SU-DHL-6 (cell line): Measurements from ENCODE around the gene NTRK3.

Source experiments
- H2AFZ ChIP-seq: fragments of 200-600 bp; sonication (generic); 2 replicates; pipeline ENCODE4 v1.6.1; 2014; ENCODE audit warnings: low read depth, mild to moderate bottlenecking, moderate library complexity, mixed read lengths, antibody characterized with exemption, low read length; ENCODE audit not compliant: severe bottlenecking
- H3F3A ChIP-seq: fragments of 200-600 bp; shearing (Covaris generic); 2 replicates; pipeline ENCODE4 v1.6.0; 2016; ENCODE audit warnings: antibody characterized with exemption, mild to moderate bottlenecking; ENCODE audit not compliant: insufficient read depth
- H3K27ac ChIP-seq: fragments of 200-600 bp; sonication (generic); 2 replicates; pipeline ENCODE4 v1.5.1; 2016; ENCODE audit warnings: low read depth, mild to moderate bottlenecking, low read length, moderate library complexity, mixed read lengths
- H3K27me3 ChIP-seq: fragments of 200-600 bp; sonication (generic), shearing (Covaris generic); 2 replicates; pipeline ENCODE4 v1.6.0; 2014; ENCODE audit warnings: mild to moderate bottlenecking, low read length
- H3K36me3 ChIP-seq: fragments of 200-600 bp; sonication (generic); 2 replicates; pipeline ENCODE4 v1.6.1; 2014; ENCODE audit warnings: mild to moderate bottlenecking, low read length, mixed read lengths
- H3K4me2 ChIP-seq: fragments of 300-600, 200-600 bp; shearing (Covaris generic), sonication (generic); 2 replicates; pipeline ENCODE4 v1.6.0; 2014; ENCODE audit warnings: low read length, low read depth, mild to moderate bottlenecking; ENCODE audit not compliant: poor library complexity, severe bottlenecking
- H3K4me3 ChIP-seq: fragments of 200-600 bp; sonication (generic); 2 replicates; pipeline ENCODE4 v1.5.1; 2014; ENCODE audit warnings: antibody characterized with exemption, low read length, mild to moderate bottlenecking, mixed read lengths; ENCODE audit not compliant: insufficient read depth, poor library complexity, severe bottlenecking
- H3K79me2 ChIP-seq: fragments of 200-600 bp; sonication (generic); 2 replicates; pipeline ENCODE4 v1.6.1; 2014; ENCODE audit warnings: mild to moderate bottlenecking, low read length, moderate library complexity; ENCODE audit not compliant: insufficient read depth
- H3K9ac ChIP-seq: fragments of 200-600 bp; sonication (generic); 2 replicates; pipeline ENCODE4 v1.7.0; 2014; ENCODE audit warnings: mild to moderate bottlenecking, low read length
- H3K9me2 ChIP-seq: fragments of 200-600 bp; sonication (generic); replicated peaks from 2 replicates; pipeline ENCODE4 v1.6.1; 2014; ENCODE audit warnings: low read length; ENCODE audit not compliant: insufficient read depth
- H3K9me3 ChIP-seq: fragments of 200-600 bp; sonication (generic); 2 replicates; pipeline ENCODE4 v1.6.1; 2014; ENCODE audit warnings: low read length, mixed read lengths; ENCODE audit not compliant: insufficient read depth
- H4K20me1 ChIP-seq: fragments of 200-600 bp; sonication (generic); 2 replicates; pipeline ENCODE4 v1.6.1; 2014; ENCODE audit warnings: low read depth, mild to moderate bottlenecking, antibody characterized with exemption, low read length, moderate library complexity, mixed read lengths
- CTCF ChIP-seq: fragments of 200-600 bp; sonication (generic); IDR thresholded peaks from one replicate; pipeline ENCODE4 v1.5.1; 2017; ENCODE audit warnings: antibody characterized with exemption, mild to moderate bottlenecking, low read length, moderate library complexity; ENCODE audit not compliant: insufficient read depth, poor library complexity, severe bottlenecking
- EZH2phosphoT487 ChIP-seq: fragments of 200-600 bp; sonication (generic), shearing (Covaris generic); conservative IDR thresholded peaks from 2 replicates; pipeline ENCODE4 v1.6.1; 2018; ENCODE audit warnings: mild to moderate bottlenecking, antibody characterized with exemption, low read length, moderate library complexity, mixed read lengths

Gene NTRK3

GRCh38 chr15:88301311-88301710, 44.8 kb upstream of the NTRK3 start:
- TF ChIP-seq CTCF, result no peak
- no peak for TF ChIP-seq EZH2phosphoT487

GRCh38 chr15:88300861-88301260, 44.3 kb upstream of the NTRK3 start:
- H3F3A ChIP-seq, result no peaks in the 10 kb centered on the region
- TF ChIP-seq EZH2phosphoT487, result no peak
- no peak for TF ChIP-seq CTCF
- no peak overlapping the region for H3K9ac ChIP-seq
- H3K36me3 ChIP-seq, result no peaks in the 10 kb centered on the region
- no peaks in the 10 kb centered on the region for H3K9me2 ChIP-seq
- no peak overlapping the region for H3K4me2 ChIP-seq
- no peak overlapping the region for H2AFZ ChIP-seq
- H3K9me3 ChIP-seq, result no peaks in the 10 kb centered on the region
- no peaks in the 10 kb centered on the region for H3K79me2 ChIP-seq
- no peak overlapping the region for H3K4me3 ChIP-seq
- H4K20me1 ChIP-seq, result no peaks in the 10 kb centered on the region
- no peak overlapping the region for H3K27ac ChIP-seq
- no peaks in the 10 kb centered on the region for H3K27me3 ChIP-seq

More at GRCh38 chr15:88301311-88301710, 44.8 kb upstream of the NTRK3 start:
- no peaks in the 10 kb centered on the region for H3K36me3 ChIP-seq
- no peak overlapping the region for H3K4me2 ChIP-seq
- no peaks in the 10 kb centered on the region for H3K9me3 ChIP-seq
- no peaks in the 10 kb centered on the region for H3K27me3 ChIP-seq
- no peak overlapping the region for H2AFZ ChIP-seq
- H3K4me3 ChIP-seq, result no peak overlapping the region
- no peaks in the 10 kb centered on the region for H4K20me1 ChIP-seq
- no peaks in the 10 kb centered on the region for H3K9me2 ChIP-seq
- H3K9ac ChIP-seq, result no peak overlapping the region
- H3K27ac ChIP-seq, result no peak overlapping the region
- no peaks in the 10 kb centered on the region for H3K79me2 ChIP-seq
- H3F3A ChIP-seq, result no peaks in the 10 kb centered on the region

- TF ChIP-seq EZH2phosphoT487 (no peak), CTCF (no peak)
- H3K9me3 ChIP-seq, result no peaks in the 10 kb centered on the region
- no peak overlapping the region for H3K27ac ChIP-seq
- no peak overlapping the region for H3K4me2 ChIP-seq
- no peaks in the 10 kb centered on the region for H3K36me3 ChIP-seq
- H3K27me3 ChIP-seq, result no peaks in the 10 kb centered on the region
- H3K4me3 ChIP-seq, result no peak overlapping the region
- H3K9me2 ChIP-seq, result no peaks in the 10 kb centered on the region
- H2AFZ ChIP-seq, result no peak overlapping the region
- H3K9ac ChIP-seq, result no peak overlapping the region
- no peaks in the 10 kb centered on the region for H3F3A ChIP-seq
- H3K79me2 ChIP-seq, result no peaks in the 10 kb centered on the region
- no peaks in the 10 kb centered on the region for H4K20me1 ChIP-seq
These were observed 43.5 kb upstream of the NTRK3 start for GRCh38 chr15:88300089-88300488.
